HG03135 (cell line): ENCODE measurements around the gene ABHD16A.

Experiments used
- ATAC-seq: cut with Tn5 transposase; IDR thresholded peaks from one replicate; pipeline ENCODE4 v1.9.1; 2021; ENCODE audit warnings: mild to moderate bottlenecking, moderate library complexity; ENCODE audit not compliant: unreplicated experiment

Gene ABHD16A

GRCh38 chr6:31732029-31732428 lies 28.9 kb upstream of the ABHD16A start:
- no peak for ATAC-seq

- ATAC-seq = no peak
Observed at GRCh38 chr6:31730631-31731086, 27.5 kb upstream of the ABHD16A start.

DNA sequence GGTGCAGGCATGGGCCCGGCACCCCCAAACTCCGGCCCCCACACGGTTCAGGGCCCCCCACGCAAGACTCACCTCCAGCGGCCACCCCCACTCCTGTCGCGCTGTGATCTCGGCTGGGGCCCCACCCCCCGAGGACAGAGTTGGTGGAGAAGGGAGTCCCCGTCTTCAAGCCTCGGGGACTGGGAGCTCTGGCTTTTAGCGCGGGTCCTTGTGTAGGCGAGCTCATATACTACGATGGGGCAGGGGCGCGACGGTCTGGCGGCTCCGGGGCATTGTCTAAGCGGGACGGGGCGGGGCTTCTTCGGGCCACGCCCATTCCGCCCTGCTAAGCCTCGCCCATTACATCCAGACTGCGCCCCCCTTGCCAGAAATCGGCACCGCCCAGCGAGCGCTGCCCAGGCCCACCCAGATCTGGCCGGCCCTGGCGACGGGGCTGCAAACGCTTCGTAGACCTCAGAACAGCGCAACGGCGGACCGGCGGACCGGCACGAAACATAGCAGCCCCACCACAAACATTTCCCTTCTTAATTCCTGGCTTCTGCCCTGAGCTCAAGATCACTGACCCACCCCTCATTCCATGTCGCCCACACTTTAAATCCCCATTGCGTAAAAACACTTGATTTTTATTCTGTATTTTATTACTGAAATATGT lies 27.0 kb upstream of the ABHD16A start:
- no peak for ATAC-seq

DNA sequence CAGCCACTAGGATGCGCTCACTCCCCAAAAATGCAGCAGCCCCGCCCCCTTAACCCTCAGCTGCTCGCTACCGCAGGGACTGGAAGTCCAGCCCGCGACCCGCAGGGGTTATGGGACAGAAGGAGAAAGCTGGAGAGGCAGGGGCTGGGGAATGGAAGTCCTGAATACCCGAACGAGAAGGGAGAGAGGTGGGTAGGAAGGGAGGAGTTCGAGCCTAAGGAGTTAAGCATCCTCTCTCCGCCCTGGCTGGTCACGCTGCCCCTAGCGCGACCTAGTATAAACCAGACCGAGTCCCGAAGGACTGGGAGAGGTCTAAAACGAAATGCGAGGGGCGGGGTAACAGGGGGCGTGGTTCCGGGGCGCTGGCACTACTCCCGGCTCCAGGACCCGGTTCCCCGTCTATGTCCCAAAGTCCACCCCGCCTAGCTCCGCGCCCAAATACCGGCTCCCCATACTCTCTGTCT lies 26.4 kb upstream of the ABHD16A start:
- ATAC-seq = no peak

- ATAC-seq = no peak
Observed at GRCh38 chr6:31728767-31729514, 25.8 kb upstream of the ABHD16A start, which contains the start of gene DDAH2. DDAH2 (minus strand) TSS chr6:31729299; CDS start chr6:31729161, 138 bp downstream.

DNA sequence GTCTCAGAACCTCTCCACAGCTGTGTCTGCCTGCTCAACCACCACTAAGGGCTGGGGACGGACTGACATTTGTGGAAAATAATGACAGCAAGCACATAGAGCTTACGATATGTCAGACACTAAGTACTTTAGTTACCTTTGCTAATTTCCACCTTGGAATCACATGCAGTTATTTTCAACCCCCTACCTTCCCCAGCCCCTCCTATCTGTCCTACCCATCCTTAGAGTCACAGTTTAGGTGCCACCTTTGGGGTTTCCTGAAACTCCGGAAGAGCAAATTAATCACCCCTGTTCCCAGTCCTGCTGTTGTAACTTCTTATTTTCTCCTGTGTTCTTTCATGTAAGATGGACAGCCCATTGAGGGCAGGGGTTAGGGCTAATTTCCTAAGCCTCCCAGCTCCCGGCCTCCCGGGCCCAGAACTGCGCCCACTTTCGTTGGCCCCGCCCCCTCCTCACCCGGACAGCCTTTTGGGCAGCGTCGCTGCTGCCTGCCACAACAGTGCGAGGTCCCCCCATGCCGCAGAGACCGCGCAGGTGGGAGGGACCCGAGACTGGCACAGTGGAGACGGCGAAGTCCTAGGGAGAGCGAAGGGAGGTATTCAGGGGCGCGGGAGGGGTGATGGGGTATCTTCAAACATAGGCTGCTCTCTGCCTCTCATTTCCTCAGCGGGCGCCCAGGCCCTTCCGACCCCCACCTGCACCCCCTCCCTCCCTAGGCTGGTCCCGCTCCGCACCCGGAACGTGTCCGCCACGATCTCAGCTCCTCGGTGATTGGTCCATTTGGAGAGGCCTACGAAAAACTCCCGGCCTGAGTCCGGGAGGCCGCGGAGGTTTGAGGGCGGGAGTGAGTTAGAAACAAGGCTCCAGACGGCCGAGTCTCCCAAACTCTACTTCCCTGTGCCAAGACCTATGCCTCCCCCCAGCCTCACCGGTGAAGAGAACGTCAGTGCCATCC lies 24.9 kb upstream of the ABHD16A start:
- no peak for ATAC-seq

DNA sequence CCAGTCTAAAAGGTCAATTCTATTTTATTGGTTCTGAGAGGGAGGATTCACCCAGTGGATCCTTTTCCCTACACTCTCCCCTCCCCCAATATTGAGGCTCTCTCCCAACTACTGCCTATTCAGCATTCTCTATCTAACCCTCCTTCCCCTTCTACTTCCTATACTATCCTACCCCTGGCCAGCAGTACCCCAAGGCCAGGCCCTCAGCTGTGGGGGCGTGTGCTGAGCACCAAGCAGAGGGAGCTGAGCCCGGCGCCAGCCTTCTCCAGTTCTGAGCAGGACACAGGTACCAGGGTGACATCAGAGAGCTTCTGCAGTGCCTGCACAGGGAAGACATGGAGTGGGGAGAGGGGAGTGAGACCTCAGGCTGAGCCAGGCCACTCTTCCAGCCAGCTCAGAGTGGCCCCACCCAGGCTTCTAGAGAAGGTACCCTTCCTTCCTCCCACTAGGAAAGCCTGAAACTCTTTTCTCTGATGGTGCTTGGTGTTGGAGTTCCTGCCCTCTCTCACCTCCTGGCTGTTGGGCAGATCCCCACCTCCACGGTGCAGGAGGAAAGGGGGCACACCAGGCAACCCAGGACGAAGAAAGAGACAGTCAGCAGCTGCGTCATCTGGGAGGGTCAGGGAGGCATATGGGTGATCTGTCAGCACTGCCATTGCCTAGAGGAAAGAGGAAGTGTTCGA lies 24.1 kb upstream of the ABHD16A start:
- ATAC-seq = peak; percentile 55

DNA sequence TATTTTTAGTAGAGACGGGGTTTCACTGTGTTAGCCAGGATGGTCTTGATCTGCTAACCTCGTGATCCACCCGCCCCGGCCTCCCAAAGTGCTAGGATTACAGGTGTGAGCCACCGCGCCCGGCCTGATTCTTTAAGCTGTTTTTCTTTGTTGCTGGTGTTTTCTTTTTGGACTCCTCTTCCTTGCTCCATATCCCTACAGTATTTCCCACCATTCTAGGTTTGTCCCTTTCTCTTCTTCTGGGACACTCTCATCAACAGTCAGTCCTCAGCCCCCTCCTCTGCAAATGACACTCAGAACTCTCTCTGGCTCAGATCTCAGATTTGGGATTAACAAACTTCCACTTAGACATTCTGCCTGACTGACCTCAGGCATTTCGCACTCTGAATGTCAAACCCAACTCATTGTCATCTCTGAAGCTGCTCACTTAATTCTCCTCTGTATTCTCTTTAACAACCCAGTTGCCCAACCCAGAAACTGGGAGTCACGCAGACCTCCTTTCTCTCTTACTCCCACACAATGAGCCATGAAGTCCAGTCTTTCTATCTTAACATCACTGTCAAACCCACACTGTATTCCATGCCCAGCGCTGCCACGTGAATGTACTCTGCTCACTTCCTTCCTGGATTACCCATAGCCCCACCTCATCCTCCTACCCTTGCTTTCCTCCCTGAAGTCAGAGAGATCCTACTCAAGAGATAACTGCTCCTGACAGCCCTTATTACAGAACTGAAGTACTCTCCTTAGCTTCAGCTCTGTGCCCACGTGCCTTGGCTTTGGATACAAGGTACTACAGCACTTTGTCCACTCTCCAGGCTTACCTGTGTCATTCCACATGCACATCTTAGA lies 22.6 kb upstream of the ABHD16A start:
- ATAC-seq = no peak

DNA sequence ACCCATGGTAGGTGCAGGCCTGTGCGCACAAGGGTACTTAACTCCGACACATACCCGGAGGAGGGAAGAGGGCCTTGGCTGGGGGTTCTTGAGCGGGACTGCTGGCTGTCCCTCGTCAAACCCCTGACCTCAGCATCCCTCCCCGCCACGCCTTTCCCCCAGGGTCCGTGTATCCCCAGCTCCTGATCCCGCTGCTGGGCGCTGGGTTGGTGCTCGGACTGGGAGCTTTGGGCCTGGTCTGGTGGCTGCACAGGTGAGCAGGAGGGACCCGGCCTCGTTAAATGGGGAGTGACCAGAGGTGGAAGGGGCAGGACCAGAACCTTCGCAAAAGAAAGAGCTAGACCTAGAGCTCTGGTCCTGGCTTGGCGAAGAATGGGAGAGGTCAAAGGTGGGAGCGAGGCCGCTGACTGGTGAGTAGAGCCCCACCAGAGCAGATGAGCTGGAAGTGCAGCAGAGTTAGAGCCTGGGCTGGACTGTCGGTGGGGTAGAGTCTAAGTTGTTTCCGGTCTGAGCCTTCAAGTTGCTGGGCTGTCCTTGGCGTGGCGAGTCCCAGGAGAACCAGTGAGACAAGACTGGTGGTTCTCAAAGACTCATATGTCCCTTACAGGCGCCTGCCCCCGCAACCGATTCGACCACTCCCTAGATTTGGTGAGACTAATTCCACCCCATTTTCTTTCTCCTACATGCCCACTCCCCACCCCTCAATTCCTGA lies 21.0 kb upstream of the ABHD16A start:
- ATAC-seq = no peak

GRCh38 chr6:31723245-31723979 lies 20.3 kb upstream of the ABHD16A start, which contains the start of gene MPIG6B:
MPIG6B (plus strand) TSS chr6:31723373; CDS start chr6:31723384, 11 bp downstream.
- ATAC-seq = no peak

GRCh38 chr6:31722173-31722572 lies 19.0 kb upstream of the ABHD16A start:
- ATAC-seq = no peak

DNA sequence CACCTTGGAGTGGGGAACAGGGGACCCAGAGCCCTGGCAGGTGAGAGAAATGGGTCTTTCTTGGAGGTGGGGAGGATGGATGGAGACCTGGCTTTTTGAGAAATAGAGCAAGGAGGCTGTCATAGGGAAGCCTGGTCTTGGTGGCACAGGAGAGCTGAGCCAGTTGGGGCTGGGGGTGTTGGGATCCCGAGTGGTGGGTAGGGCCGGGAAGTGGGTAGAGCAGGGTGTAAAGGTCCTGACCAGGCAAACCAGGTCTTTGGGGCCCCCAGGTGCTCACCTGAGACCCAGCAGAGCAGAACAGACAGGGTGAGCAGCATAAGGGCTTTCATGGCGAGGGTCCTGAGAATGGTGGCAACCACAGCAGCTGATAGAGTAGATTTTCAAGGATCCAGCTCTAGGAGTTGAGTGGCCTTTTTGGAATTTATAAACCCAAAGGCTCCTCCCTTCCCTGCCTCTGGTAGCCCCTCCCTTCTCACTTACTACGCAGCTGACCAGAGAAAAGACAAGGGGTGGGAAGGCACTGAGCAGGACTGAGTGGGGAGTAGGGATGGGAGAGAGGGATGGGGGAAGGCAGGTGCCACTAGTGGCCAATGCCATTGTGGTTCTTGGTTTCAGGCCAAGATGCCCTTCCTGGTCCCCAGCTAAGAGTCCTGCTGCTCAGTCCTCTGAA lies 18.4 kb upstream of the ABHD16A start, which contains the start of gene LY6G6C:
TSS of gene LY6G6C (minus strand) at position 396 of the 670 bp plus-strand sequence. CDS start at position 329, 67 bp downstream.
- no peak for ATAC-seq

GRCh38 chr6:31720196-31720770 lies 17.2 kb upstream of the ABHD16A start:
- no peak for ATAC-seq

DNA sequence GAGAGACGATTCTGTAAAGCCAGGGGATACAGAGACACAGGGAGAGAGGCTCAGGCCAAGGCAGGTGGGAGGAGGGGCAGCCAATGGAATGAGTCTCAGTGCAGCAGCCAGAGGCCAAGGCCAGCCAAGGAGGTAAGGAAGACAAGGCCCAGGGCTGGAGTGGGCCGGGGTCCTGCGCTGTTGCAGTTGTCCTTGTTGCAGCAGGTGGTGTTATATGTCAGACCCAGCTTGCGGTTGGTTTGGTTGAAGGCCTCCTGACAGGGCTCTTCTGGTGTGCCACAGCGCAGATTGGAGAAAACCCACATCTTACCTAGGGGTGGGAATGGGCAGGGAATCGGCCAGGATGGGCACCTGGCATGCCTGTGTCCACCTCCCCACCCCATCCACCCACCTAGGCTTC lies 15.9 kb upstream of the ABHD16A start:
- ATAC-seq = no peak

DNA sequence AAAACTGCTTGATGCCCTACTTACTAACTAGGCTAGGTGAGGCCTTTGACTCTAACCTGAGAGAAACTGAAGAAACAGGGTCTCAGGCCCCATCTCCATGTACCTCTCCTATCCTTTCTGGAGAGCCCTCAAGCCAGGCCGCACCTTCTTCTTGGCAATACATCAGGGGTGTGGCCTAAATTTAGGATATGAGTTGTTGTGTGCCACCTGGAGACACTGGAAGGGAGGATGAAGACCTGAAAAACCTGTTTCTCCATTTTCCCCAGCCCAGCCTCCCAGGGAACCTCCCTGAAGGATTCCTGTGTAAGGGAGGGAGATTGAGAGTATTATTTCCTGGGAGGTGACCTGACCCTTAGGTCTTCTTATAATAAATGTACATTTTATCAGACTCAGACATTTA lies 15.1 kb upstream of the ABHD16A start:
- ATAC-seq = no peak

- ATAC-seq = no peak
Observed at GRCh38 chr6:31717499-31718222, 14.5 kb upstream of the ABHD16A start.
